ENCODE results near the gene HAT1.

Gene HAT1

DNA sequence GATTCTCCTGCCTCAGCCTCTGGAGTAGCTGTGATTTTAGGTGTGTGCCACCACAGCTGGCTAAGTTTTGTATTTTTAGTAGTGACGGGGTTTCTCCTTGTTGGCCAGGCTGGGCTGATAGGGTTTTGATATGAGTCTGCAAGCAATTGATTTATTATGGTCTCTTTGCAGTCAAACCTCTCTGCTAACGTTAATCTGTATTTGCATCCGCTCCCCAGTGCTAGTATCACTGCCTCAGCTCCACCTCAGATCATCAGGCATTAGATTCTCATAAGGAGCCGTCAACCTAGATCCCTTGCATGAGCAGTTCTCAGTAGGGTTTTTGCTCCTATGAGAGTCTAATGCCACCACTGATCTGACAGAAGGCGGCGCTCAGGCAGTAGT is 19.0 kb downstream of the HAT1 start:
- in situ Hi-C loops (cut with MboI; ENCODE audit: low sequenced_read_pairs): no loop called here
- DNase-seq (ENCODE audit: low spot score in 2 of 2): no peak
- Histone ChIP-seq H3K9me3 (no peaks in the 10 kb centered on the region), H3K4me1 (no peaks in the 10 kb centered on the region), H3K36me3 (replicated peaks) (no peaks in the 10 kb centered on the region; the same call in 1 of the 2 replicates), H3K4me3 (no peak overlapping the region), H3K27me3 (ENCODE audit: low read depth) (no peaks in the 10 kb centered on the region)

DNA sequence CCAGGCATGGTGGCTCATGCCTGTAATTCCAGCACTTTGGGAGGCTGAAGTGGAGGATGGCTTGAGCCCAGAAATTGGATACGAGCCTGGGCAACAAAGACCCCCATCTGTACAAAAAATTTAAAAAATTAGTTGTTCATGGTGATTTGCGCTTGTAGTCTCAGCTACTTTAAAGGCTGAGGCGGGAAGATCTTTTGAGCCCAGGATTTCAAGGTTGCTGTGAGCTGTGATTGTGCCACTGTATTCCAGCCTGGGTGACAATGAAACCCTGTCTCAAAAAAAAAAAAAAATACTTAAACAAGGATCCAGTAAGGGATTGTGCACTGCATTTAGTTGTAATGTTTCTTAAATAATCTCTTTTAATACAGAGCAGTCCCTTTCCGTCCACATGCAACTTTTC is 21.6 kb downstream of the HAT1 start:
- DNase-seq (ENCODE audit: low spot score in 2 of 2): no peak
- H3K36me3 ChIP-seq (replicated peaks): no peaks in the 10 kb centered on the region; the same call in 1 of the 2 replicates
- H3K4me1 ChIP-seq: no peaks in the 10 kb centered on the region
- no peaks in the 10 kb centered on the region for H3K9me3 ChIP-seq
- no peak overlapping the region for H3K4me3 ChIP-seq
- in situ Hi-C loops (cut with MboI; ENCODE audit: low sequenced_read_pairs): no loop called here
- no peaks in the 10 kb centered on the region for H3K27me3 ChIP-seq (ENCODE audit: low read depth)

DNA sequence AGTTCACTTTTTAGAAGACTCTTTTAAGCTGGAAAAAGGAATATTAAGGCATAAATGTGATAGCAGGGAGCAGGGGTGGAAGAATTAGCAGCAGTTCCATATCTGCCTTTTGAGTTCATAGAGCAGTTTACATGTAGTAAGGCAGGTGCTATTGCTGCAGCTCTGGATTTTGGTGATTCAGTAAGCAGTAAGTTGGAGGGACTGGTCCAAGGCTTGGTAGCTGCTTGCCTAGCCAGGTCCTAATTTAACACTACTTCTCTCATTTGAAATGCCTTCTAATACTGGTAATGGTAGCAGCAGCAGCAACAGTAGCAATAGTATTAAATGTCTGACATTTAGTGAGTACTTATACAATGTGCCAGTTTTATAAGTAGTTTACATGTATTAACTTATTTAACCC is 30.0 kb downstream of the HAT1 start:
- no peaks in the 10 kb centered on the region for H3K9me3 ChIP-seq
- in situ Hi-C loops (cut with MboI; ENCODE audit: low sequenced_read_pairs): no loop called here
- H3K27me3 ChIP-seq (ENCODE audit: low read depth): no peaks in the 10 kb centered on the region
- no peaks in the 10 kb centered on the region for H3K4me1 ChIP-seq
- H3K4me3 ChIP-seq: no peak overlapping the region
- H3K36me3 ChIP-seq (replicated peaks): peaks cover 7% of the 10 kb centered on the region
- DNase-seq (ENCODE audit: low spot score in 2 of 2): no peak

DNA sequence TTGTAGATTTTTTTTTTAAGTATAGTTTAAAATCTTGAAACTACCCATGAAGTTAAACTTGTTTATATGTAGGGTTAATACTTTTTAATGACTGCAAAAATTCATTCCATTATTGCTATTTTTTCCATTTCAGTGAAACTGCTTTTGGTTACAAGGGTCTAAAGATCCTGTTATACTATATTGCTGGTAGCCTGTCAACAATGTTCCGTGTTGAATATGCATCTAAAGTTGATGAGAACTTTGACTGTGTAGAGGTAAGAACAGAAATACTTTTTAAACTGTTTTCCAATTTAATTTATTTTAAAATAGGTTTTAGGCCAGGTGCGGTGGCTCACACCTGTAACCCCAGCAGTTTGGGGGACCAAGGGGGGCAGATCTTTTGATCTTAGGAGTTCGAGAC is 30.5 kb downstream of the HAT1 start:
- Histone ChIP-seq H3K4me1 (no peaks in the 10 kb centered on the region), H3K4me3 (no peak overlapping the region), H3K36me3 (replicated peaks) (peaks cover 7% of the 10 kb centered on the region), H3K27me3 (ENCODE audit: low read depth) (no peaks in the 10 kb centered on the region), H3K9me3 (no peaks in the 10 kb centered on the region)
- no peak for DNase-seq (ENCODE audit: low spot score in 2 of 2)
- in situ Hi-C loops (cut with MboI; ENCODE audit: low sequenced_read_pairs): no loop called here

DNA sequence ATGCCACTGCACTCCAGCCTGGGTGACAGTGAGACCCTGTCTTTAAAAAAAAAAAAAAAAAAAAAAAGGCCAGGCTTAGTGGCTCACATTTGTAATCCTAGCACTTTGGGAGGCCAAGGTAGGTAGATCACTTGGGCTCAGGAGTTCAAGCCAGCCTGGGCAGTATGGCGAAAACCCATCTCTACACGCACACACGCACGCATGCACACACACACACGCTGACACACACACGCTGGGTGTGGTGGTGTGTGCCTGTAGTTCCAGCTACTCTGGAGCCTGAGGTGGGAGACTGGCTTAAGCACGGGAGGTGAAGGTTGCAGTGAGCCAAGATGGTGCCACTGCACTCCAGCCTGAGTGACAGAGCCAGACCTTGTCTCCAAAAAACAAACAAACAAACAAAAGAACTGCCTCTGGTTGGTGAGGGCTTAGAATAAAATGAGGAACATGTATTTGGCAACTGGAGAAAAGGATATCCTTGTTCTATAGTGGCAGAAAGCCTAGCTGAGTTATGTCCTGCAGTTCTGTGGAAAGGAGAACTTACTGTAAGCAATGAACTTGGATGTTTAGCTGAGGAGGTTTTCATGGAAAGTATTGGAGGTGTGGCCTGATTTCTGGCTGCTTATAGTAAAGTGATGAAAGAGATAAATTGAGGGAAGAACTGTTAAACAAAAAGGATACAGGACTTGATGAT is 34.0 kb downstream of the HAT1 start:
- Histone ChIP-seq H3K27me3 (ENCODE audit: low read depth) (no peaks in the 10 kb centered on the region), H3K36me3 (replicated peaks) (peaks cover 7% of the 10 kb centered on the region), H3K4me1 (no peaks in the 10 kb centered on the region), H3K4me3 (no peak overlapping the region), H3K9me3 (no peaks in the 10 kb centered on the region)
- DNase-seq (ENCODE audit: low spot score in 2 of 2): no peak
- in situ Hi-C loops (cut with MboI; ENCODE audit: low sequenced_read_pairs): no loop called here

DNA sequence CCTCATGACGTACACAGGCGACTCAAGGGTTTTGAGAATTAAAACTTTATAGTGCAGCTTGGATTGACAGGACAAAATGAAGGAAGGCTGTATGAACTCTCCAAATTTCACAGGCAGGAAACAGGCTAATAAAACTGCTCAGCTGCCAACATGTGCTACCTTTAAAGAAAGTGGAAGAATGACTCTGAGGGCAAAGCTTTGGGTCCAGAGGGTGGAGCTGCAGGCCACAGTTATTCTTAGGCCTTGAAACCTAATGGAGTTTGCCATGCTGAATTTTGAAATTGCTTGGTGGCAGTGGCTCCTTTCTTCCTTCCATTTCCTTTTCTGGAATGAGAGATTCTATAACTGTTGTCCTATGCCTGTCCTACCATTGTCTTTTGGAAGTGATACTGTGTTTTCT is 34.8 kb downstream of the HAT1 start:
- no peak for DNase-seq (ENCODE audit: low spot score in 2 of 2)

DNA sequence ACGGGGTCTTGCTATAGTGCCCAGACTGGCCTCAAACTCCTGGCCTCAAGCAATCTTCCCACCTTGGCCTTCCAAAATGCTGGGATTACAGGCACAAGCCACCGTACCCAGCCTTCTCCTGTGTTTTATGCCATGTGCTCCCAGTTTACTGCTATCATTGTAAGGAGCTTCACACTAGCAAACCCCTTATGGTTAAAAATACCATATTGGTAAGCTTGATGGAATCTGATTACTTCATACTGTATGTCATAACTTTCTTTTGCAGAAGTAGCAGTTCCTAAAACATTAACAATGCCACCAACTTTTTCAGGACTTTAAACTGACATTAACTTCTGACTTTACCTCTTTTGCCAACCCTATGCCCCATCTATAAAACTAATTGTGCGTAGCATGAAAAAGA is 36.2 kb downstream of the HAT1 start:
- in situ Hi-C loops (cut with MboI; ENCODE audit: low sequenced_read_pairs): no loop called here
- Histone ChIP-seq H3K4me1 (peaks cover 3% of the 10 kb centered on the region; the same call in 1 of the 2 replicates), H3K9me3 (no peaks in the 10 kb centered on the region), H3K4me3 (no peak overlapping the region), H3K36me3 (replicated peaks) (peaks cover 7% of the 10 kb centered on the region), H3K27me3 (ENCODE audit: low read depth) (no peaks in the 10 kb centered on the region)
- no peak for DNase-seq (ENCODE audit: low spot score in 2 of 2)

More for the DNA sequence above, 34.8 kb downstream of the HAT1 start:
- no peaks in the 10 kb centered on the region for H3K9me3 ChIP-seq
- no peaks in the 10 kb centered on the region for H3K4me1 ChIP-seq
- peaks cover 7% of the 10 kb centered on the region for H3K36me3 ChIP-seq (replicated peaks)
- H3K4me3 ChIP-seq: no peak overlapping the region
- no peaks in the 10 kb centered on the region for H3K27me3 ChIP-seq (ENCODE audit: low read depth)
- in situ Hi-C loops (cut with MboI; ENCODE audit: low sequenced_read_pairs): no loop called here

DNA sequence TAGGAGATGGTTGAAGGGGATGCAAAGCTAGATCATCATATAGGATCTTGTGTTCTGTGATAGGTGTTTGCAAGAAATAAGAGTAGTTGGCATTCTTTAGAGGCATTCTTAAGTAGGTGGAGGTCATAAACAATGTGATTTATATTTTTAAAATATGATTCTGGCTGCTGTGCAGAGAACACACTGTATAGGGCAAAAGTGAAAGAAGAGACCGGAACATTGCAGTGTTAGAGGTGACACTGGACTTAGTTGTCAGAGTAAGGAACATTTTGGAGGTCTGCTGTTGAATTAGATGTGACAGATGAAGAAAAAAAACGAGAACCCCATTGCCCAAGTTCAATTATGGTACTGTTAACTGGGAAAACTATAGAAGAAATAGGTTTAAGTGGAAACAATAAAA is 37.7 kb downstream of the HAT1 start:
- no peaks in the 10 kb centered on the region for H3K27me3 ChIP-seq (ENCODE audit: low read depth)
- H3K36me3 ChIP-seq (replicated peaks): peaks cover 2% of the 10 kb centered on the region
- no peaks in the 10 kb centered on the region for H3K9me3 ChIP-seq
- DNase-seq (ENCODE audit: low spot score in 2 of 2): no peak
- H3K4me3 ChIP-seq: no peak overlapping the region
- in situ Hi-C loops (cut with MboI; ENCODE audit: low sequenced_read_pairs): no loop called here
- H3K4me1 ChIP-seq: peaks cover 13% of the 10 kb centered on the region

DNA sequence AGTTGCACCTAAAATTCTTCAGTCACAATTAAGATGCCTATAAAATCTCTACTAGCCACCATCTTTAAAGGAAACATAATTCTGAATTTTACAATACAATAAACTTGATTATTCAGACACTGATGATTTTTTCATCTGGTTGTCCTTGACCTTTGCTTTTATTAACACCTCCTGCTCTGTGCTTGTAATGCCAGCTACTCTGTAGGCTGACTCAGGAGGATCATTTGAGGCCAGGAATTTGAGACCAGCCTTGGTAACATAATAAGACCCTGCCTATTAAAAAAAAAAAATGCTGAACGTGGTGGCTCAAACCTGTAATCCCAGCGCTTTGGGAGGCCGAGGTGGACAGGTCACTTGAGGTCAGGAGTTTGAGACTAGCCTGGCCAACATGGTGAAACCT is 38.3 kb downstream of the HAT1 start:
- no peak for DNase-seq (ENCODE audit: low spot score in 2 of 2)
- Histone ChIP-seq H3K36me3 (replicated peaks) (no peaks in the 10 kb centered on the region; the same call in 1 of the 2 replicates), H3K9me3 (no peaks in the 10 kb centered on the region), H3K27me3 (ENCODE audit: low read depth) (no peaks in the 10 kb centered on the region), H3K4me1 (peaks cover 19% of the 10 kb centered on the region), H3K4me3 (no peak overlapping the region)
- in situ Hi-C loops (cut with MboI; ENCODE audit: low sequenced_read_pairs): no loop called here

DNA sequence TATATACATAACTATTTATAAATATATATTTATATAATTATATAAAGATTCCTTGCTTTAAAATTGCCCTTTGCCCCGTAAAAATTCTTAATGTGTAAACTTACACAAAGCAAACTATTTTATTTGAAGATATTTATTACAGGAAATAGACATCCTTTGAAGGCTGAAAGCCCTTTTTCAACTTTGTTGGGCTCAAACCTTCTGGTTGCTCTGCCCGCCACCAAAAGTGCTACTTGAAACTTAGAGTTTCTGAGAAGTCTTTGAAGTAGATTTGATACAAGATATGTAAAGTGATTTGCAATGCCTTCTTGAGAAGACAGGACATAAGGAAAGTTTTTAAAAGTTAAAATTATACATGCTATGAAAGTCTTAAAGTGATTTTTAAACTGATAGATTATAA is 40.9 kb downstream of the HAT1 start:
- Histone ChIP-seq H3K9me3 (no peaks in the 10 kb centered on the region), H3K4me3 (no peak overlapping the region), H3K36me3 (replicated peaks) (peaks cover 6% of the 10 kb centered on the region), H3K27me3 (ENCODE audit: low read depth) (no peaks in the 10 kb centered on the region), H3K4me1 (peaks cover 25% of the 10 kb centered on the region)
- in situ Hi-C loops (cut with MboI; ENCODE audit: low sequenced_read_pairs): no loop called here
- DNase-seq (ENCODE audit: low spot score in 2 of 2): no peak

DNA sequence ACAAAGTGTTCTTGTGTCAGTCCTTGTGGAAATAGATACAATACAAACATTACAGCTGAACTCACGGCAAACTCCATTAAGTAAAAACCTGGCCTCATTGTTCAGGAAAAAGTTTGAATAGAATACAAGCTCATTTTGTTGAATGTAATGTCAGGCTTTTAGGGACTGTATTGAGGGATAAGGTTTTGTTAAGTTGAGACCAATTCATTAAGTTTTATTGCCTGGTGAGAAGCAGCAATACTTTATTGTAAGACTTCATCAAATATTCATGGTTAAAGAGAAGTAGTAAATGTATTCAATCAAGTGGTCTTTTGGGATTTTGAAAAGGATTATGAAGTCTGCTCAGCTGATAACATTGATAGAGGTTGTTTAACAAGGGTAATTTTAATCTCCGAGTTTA is 42.0 kb downstream of the HAT1 start:
- no peak overlapping the region for H3K4me3 ChIP-seq
- peak in 1 of 2 experiments; percentile 100 for DNase-seq (ENCODE audit: low spot score in 2 of 2)
- in situ Hi-C loops (cut with MboI; ENCODE audit: low sequenced_read_pairs): no loop called here

DNA sequence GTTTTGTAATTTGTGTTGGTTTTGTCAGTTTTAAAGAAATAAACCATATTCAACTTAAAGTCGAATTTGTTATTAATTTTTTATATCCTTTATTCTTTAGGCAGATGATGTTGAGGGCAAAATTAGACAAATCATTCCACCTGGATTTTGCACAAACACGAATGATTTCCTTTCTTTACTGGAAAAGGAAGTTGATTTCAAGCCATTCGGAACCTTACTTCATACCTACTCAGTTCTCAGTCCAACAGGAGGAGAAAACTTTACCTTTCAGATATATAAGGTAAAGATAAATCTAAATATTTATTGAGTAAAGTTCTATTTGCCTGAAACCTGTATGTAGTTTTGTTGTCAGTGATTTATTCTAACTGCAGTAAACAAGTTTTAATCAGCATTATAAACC is 43.0 kb downstream of the HAT1 start:
- in situ Hi-C loops (cut with MboI; ENCODE audit: low sequenced_read_pairs): no loop called here
- Histone ChIP-seq H3K9me3 (no peaks in the 10 kb centered on the region), H3K36me3 (replicated peaks) (peaks cover 9% of the 10 kb centered on the region), H3K4me1 (peaks cover 25% of the 10 kb centered on the region), H3K4me3 (no peak overlapping the region), H3K27me3 (ENCODE audit: low read depth) (no peaks in the 10 kb centered on the region)
- DNase-seq (ENCODE audit: low spot score in 2 of 2): no peak

More for the DNA sequence above, 42.0 kb downstream of the HAT1 start:
- Histone ChIP-seq H3K9me3 (no peaks in the 10 kb centered on the region), H3K27me3 (ENCODE audit: low read depth) (no peaks in the 10 kb centered on the region), H3K4me1 (peaks cover 25% of the 10 kb centered on the region), H3K36me3 (replicated peaks) (peaks cover 7% of the 10 kb centered on the region)

DNA sequence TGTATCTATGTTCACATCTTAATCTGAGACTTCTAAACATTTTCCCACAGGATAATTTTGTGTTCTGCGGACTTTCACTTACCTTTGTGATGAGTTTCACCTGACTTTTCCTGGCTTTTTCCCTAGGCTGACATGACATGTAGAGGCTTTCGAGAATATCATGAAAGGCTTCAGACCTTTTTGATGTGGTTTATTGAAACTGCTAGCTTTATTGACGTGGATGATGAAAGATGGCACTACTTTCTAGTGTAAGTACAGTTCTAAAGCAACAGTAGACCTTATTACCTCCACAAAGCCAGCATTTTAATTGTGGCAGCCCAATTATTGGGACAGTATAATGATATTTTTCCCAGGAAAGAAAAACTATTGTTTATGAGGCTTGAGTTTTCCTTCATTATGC is 43.4 kb downstream of the HAT1 start:
- Histone ChIP-seq H3K36me3 (replicated peaks) (peaks cover 9% of the 10 kb centered on the region), H3K27me3 (ENCODE audit: low read depth) (no peaks in the 10 kb centered on the region), H3K9me3 (no peaks in the 10 kb centered on the region), H3K4me1 (peaks cover 25% of the 10 kb centered on the region), H3K4me3 (no peak overlapping the region)
- peak in 1 of 2 experiments; percentile 18 for DNase-seq (ENCODE audit: low spot score in 2 of 2)
- in situ Hi-C loops (cut with MboI; ENCODE audit: low sequenced_read_pairs): no loop called here

DNA sequence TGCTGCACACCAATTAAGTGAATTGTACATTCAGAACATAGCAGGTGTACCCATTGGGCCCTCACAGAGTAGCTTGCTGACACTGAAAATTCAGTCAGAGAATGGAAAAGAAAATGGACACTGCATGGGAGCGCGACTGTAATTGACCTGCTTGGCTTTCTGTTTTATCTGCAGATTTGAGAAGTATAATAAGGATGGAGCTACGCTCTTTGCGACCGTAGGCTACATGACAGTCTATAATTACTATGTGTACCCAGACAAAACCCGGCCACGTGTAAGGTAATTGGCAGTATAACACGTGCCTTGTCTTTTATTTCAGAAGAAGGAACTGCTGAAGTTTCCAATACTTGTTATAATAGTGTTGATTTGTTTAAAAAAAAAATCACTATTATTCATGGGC is 44.0 kb downstream of the HAT1 start:
- peaks cover 9% of the 10 kb centered on the region for H3K36me3 ChIP-seq (replicated peaks)
- DNase-seq (ENCODE audit: low spot score in 2 of 2): no peak
- peaks cover 25% of the 10 kb centered on the region for H3K4me1 ChIP-seq
- no peaks in the 10 kb centered on the region for H3K27me3 ChIP-seq (ENCODE audit: low read depth)
- in situ Hi-C loops (cut with MboI; ENCODE audit: low sequenced_read_pairs): no loop called here
- no peaks in the 10 kb centered on the region for H3K9me3 ChIP-seq
- no peak overlapping the region for H3K4me3 ChIP-seq

DNA sequence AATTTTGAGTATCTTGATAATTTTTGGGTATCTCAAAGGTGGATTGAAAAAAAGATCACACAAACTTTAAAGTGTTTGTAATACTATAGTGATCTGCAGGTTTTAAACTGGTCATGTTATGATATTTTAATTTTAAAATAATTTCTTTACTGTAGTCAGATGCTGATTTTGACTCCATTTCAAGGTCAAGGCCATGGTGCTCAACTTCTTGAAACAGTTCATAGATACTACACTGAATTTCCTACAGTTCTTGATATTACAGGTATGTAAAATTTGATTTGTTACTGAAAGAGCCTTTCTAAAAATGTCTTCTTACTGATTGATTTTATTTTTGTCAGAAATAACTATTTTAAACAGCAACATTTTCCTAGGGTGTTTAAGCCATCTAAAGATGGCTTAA is 44.4 kb downstream of the HAT1 start:
- H3K9me3 ChIP-seq: no peaks in the 10 kb centered on the region
- H3K4me3 ChIP-seq: no peak overlapping the region
- DNase-seq (ENCODE audit: low spot score in 2 of 2): no peak
- H3K36me3 ChIP-seq (replicated peaks): peaks cover 9% of the 10 kb centered on the region
- in situ Hi-C loops (cut with MboI; ENCODE audit: low sequenced_read_pairs): no loop called here
- no peaks in the 10 kb centered on the region for H3K27me3 ChIP-seq (ENCODE audit: low read depth)
- peaks cover 25% of the 10 kb centered on the region for H3K4me1 ChIP-seq
